WERI-Rb-1 (cell line): ENCODE results near the gene STYXL2.

Experiments
- DNase-seq: peaks from one replicate; pipeline ENCODE4 v3.0.0-alpha.2; 2020
- H3K27ac ChIP-seq: fragments of 250-450 bp; sonication (Bioruptor Pico); 2 replicates; pipeline ENCODE4 v1.5.1; 2020; ENCODE audit warnings: mild to moderate bottlenecking, moderate library complexity
- H3K27me3 ChIP-seq: fragments of 250-450 bp; sonication (Bioruptor Pico); 2 replicates; pipeline ENCODE4 v1.5.1; 2021; ENCODE audit warnings: mild to moderate bottlenecking, low read depth, moderate library complexity; ENCODE audit not compliant: insufficient read depth, severe bottlenecking
- H3K36me3 ChIP-seq: fragments of 250-450 bp; sonication (Bioruptor Pico); 2 replicates; pipeline ENCODE4 v1.5.1; 2020; ENCODE audit warnings: mild to moderate bottlenecking, moderate library complexity
- H3K4me3 ChIP-seq: 2 replicates; pipeline ENCODE4 v1.5.1; 2011; ENCODE audit warnings: low read depth, mild to moderate bottlenecking, control low read depth, low read length
- H3K9me3 ChIP-seq: fragments of 250-450 bp; sonication (Bioruptor Pico); 2 replicates; pipeline ENCODE4 v1.5.1; 2021; ENCODE audit warnings: mild to moderate bottlenecking, moderate library complexity; ENCODE audit not compliant: severe bottlenecking
- CTCF ChIP-seq: IDR thresholded peaks from 2 replicates; pipeline ENCODE4 v1.5.1; 2011; ENCODE audit warnings: low read depth, mild to moderate bottlenecking, control low read depth, inconsistent platforms, low read length

The STYXL2 gene

GRCh38 chr1:167102906-167103573 is 9.2 kb downstream of the STYXL2 start:
- no peaks in the 10 kb centered on the region for H3K36me3 ChIP-seq
- no peak overlapping the region for H3K4me3 ChIP-seq
- TF ChIP-seq CTCF: no peak
- no peak overlapping the region for H3K27ac ChIP-seq
- H3K9me3 ChIP-seq: no peaks in the 10 kb centered on the region
- no peak for DNase-seq
- no peaks in the 10 kb centered on the region for H3K27me3 ChIP-seq

GRCh38 chr1:167104256-167104633 is 10.4 kb downstream of the STYXL2 start:
- Histone ChIP-seq H3K27me3 (no peaks in the 10 kb centered on the region), H3K27ac (no peak overlapping the region), H3K36me3 (no peaks in the 10 kb centered on the region), H3K9me3 (no peaks in the 10 kb centered on the region), H3K4me3 (no peak overlapping the region)
- no peak for TF ChIP-seq CTCF
- no peak for DNase-seq

- Histone ChIP-seq H3K4me3 (no peak overlapping the region), H3K27me3 (no peaks in the 10 kb centered on the region), H3K9me3 (no peaks in the 10 kb centered on the region), H3K36me3 (no peaks in the 10 kb centered on the region), H3K27ac (no peak overlapping the region)
- no peak for DNase-seq
- TF ChIP-seq CTCF: no peak
Measured at GRCh38 chr1:167105271-167106118, 11.6 kb downstream of the STYXL2 start.

- no peak overlapping the region for H3K4me3 ChIP-seq
- no peaks in the 10 kb centered on the region for H3K9me3 ChIP-seq
- H3K27me3 ChIP-seq: no peaks in the 10 kb centered on the region
- H3K27ac ChIP-seq: no peak overlapping the region
- no peak for DNase-seq
- no peaks in the 10 kb centered on the region for H3K36me3 ChIP-seq
- TF ChIP-seq CTCF: no peak
Measured at GRCh38 chr1:167106119-167106461, 12.2 kb downstream of the STYXL2 start.

- no peaks in the 10 kb centered on the region for H3K36me3 ChIP-seq
Measured at GRCh38 chr1:167107456-167107855, 13.6 kb downstream of the STYXL2 start.

More at GRCh38 chr1:167107456-167107855, 13.6 kb downstream of the STYXL2 start:
- H3K27ac ChIP-seq: no peak overlapping the region
- no peak for TF ChIP-seq CTCF
- H3K9me3 ChIP-seq: no peaks in the 10 kb centered on the region
- H3K4me3 ChIP-seq: no peak overlapping the region
- no peaks in the 10 kb centered on the region for H3K27me3 ChIP-seq
- DNase-seq: no peak
